Measurements from ENCODE around the gene RBM5.

The RBM5 gene

DNA sequence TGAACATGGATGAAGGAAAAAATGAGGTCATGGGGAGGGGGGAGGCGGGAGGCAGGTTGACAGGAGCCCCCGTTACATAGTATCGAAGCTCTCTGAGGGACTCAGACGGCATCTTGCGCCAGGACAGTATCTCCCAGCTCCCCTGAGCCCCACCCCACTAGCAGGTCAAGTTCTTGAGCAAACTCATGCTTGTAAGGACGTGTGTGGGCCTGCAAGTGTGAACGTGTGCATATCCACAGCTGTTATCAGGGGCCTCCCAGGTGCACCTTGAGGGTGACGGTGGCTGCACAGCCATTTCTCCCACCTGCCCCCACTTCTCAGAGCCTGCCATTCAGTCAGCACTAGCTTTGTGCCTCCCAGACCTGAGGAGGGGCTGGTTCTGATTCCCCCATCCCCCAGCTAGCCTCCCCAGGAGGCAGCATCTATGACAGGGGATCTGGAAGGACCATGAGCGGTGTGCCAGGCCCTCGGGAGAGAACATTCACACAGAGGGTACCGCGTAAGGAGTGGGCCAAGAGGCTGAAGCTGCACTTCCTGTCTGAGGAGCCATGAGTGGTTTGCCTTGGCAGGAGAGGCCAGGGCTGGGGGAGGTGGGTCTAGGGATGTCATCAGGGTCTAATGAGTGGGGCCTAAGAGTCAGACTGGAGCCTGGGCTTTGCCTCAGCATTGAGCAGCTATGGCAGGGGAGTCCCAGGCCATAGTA lies 69.3 kb downstream of the RBM5 start:
- TF ChIP-seq, protein P1, sequence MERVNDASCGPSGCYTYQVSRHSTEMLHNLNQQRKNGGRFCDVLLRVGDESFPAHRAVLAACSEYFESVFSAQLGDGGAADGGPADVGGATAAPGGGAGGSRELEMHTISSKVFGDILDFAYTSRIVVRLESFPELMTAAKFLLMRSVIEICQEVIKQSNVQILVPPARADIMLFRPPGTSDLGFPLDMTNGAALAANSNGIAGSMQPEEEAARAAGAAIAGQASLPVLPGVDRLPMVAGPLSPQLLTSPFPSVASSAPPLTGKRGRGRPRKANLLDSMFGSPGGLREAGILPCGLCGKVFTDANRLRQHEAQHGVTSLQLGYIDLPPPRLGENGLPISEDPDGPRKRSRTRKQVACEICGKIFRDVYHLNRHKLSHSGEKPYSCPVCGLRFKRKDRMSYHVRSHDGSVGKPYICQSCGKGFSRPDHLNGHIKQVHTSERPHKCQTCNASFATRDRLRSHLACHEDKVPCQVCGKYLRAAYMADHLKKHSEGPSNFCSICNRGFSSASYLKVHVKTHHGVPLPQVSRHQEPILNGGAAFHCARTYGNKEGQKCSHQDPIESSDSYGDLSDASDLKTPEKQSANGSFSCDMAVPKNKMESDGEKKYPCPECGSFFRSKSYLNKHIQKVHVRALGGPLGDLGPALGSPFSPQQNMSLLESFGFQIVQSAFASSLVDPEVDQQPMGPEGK (CRISPR knock-in tag; IDR thresholded peaks at IDR 0.05; ENCODE audit: borderline replicate concordance) = no peak
- TF ChIP-seq ZFP30 (CRISPR knock-in tag; IDR thresholded peaks at IDR 0.05) (no peak), ZNF8 (CRISPR knock-in tag; IDR thresholded peaks at IDR 0.05) (no peak)
- TF ChIP-seq, protein P2, sequence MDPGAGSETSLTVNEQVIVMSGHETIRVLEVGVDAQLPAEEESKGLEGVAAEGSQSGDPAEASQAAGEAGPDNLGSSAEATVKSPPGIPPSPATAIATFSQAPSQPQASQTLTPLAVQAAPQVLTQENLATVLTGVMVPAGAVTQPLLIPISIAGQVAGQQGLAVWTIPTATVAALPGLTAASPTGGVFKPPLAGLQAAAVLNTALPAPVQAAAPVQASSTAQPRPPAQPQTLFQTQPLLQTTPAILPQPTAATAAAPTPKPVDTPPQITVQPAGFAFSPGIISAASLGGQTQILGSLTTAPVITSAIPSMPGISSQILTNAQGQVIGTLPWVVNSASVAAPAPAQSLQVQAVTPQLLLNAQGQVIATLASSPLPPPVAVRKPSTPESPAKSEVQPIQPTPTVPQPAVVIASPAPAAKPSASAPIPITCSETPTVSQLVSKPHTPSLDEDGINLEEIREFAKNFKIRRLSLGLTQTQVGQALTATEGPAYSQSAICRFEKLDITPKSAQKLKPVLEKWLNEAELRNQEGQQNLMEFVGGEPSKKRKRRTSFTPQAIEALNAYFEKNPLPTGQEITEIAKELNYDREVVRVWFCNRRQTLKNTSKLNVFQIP (CRISPR knock-in tag; IDR thresholded peaks at IDR 0.05; ENCODE audit: borderline replicate concordance, low read depth) = no peak
- ATAC-seq = no peak; the same call in 2 of the 3 replicates

DNA sequence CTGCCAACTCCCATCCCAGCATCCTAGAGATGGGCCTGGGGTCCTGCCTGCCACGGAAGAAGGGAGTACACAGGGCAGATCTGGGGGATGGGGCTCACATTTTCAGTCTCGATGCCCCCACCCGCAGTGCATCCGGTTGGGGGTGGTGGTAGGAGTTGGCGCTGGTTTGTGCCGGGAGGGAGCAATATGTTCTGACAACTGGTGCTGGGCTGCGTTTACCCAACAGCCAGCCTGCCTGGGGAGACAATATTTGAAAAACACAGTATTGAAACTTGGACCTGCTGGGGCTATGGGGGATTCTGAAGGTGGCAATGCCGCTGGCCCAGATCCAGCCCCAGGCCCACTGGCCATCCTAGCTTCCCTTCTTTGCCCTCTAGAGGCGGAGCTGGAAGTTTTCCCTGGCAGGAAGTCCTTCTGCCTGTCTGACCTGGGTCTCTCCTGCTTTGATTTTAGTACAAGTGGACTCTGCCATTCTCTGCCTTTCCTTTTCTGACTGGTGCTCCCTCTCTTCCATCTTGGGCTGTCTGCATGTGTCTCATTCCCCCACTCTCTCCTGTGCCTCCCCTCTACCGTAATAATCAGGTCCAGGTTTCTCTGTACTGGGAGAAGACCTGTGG lies 69.9 kb downstream of the RBM5 start:
- no peak for TF ChIP-seq TOX (CRISPR knock-in tag; IDR thresholded peaks at IDR 0.05; ENCODE audit: borderline replicate concordance)
- no peak for TF ChIP-seq PPARA (CRISPR knock-in tag; IDR thresholded peaks at IDR 0.05; ENCODE audit: borderline replicate concordance)
- TF ChIP-seq, protein P1 (CRISPR knock-in tag; IDR thresholded peaks at IDR 0.05; ENCODE audit: borderline replicate concordance) = no peak
- no peak for TF ChIP-seq BACH2 (CRISPR knock-in tag; IDR thresholded peaks at IDR 0.05; ENCODE audit: borderline replicate concordance)
- TF ChIP-seq SNAI2 (CRISPR knock-in tag; IDR thresholded peaks at IDR 0.05) = no peak
- no peak for ATAC-seq

DNA sequence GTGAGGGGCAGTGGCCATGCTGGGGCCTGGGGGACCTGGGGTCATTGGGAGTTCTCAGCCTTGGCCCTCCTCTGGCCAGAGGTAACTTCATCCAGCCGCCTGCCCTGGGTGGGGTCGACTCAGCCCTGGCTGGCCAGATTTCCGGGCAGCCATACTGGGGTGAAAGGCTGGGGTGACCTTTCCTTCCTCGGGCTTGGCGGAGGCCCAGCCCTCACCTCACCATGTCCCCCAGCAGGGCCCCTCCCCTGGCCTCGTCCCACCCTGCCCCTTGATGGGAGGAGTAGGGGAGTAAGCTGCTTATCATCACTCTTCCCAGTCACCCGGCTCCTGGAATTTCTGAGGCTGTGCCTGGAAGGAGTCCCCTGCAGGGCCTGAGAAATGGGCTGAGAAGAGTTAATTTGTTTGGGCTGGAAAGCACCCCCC lies 71.9 kb downstream of the RBM5 start:
- ATAC-seq = no peak
- no peak for TF ChIP-seq BACH2 (CRISPR knock-in tag; IDR thresholded peaks at IDR 0.05; ENCODE audit: borderline replicate concordance)
- no peak for TF ChIP-seq ARNTL (CRISPR knock-in tag; IDR thresholded peaks at IDR 0.05; ENCODE audit: borderline replicate concordance, low read depth)
- TF ChIP-seq ZNF70 (CRISPR knock-in tag; IDR thresholded peaks at IDR 0.05) = no peak
- TF ChIP-seq ESRRG (CRISPR knock-in tag; IDR thresholded peaks at IDR 0.05) = no peak
- no peak for TF ChIP-seq OSR1 (CRISPR knock-in tag; IDR thresholded peaks at IDR 0.05)
- no peak for TF ChIP-seq ZNF565 (CRISPR knock-in tag; conservative IDR thresholded peaks at IDR 0.05; ENCODE audit: low read depth)
- TF ChIP-seq ZC3H10 (CRISPR knock-in tag; IDR thresholded peaks at IDR 0.05) = no peak
- no peak for TF ChIP-seq RARB (CRISPR knock-in tag; IDR thresholded peaks at IDR 0.05)
- TF ChIP-seq, protein P2 (CRISPR knock-in tag; IDR thresholded peaks at IDR 0.05; ENCODE audit: borderline replicate concordance, low read depth) = no peak
- no peak for TF ChIP-seq ISL1 (CRISPR knock-in tag; IDR thresholded peaks at IDR 0.05)
- TF ChIP-seq, protein P3, sequence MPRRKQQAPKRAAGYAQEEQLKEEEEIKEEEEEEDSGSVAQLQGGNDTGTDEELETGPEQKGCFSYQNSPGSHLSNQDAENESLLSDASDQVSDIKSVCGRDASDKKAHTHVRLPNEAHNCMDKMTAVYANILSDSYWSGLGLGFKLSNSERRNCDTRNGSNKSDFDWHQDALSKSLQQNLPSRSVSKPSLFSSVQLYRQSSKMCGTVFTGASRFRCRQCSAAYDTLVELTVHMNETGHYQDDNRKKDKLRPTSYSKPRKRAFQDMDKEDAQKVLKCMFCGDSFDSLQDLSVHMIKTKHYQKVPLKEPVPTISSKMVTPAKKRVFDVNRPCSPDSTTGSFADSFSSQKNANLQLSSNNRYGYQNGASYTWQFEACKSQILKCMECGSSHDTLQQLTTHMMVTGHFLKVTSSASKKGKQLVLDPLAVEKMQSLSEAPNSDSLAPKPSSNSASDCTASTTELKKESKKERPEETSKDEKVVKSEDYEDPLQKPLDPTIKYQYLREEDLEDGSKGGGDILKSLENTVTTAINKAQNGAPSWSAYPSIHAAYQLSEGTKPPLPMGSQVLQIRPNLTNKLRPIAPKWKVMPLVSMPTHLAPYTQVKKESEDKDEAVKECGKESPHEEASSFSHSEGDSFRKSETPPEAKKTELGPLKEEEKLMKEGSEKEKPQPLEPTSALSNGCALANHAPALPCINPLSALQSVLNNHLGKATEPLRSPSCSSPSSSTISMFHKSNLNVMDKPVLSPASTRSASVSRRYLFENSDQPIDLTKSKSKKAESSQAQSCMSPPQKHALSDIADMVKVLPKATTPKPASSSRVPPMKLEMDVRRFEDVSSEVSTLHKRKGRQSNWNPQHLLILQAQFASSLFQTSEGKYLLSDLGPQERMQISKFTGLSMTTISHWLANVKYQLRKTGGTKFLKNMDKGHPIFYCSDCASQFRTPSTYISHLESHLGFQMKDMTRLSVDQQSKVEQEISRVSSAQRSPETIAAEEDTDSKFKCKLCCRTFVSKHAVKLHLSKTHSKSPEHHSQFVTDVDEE (CRISPR knock-in tag; IDR thresholded peaks at IDR 0.05) = no peak
- no peak for TF ChIP-seq ZNF8 (CRISPR knock-in tag; IDR thresholded peaks at IDR 0.05)
- TF ChIP-seq, protein P4, sequence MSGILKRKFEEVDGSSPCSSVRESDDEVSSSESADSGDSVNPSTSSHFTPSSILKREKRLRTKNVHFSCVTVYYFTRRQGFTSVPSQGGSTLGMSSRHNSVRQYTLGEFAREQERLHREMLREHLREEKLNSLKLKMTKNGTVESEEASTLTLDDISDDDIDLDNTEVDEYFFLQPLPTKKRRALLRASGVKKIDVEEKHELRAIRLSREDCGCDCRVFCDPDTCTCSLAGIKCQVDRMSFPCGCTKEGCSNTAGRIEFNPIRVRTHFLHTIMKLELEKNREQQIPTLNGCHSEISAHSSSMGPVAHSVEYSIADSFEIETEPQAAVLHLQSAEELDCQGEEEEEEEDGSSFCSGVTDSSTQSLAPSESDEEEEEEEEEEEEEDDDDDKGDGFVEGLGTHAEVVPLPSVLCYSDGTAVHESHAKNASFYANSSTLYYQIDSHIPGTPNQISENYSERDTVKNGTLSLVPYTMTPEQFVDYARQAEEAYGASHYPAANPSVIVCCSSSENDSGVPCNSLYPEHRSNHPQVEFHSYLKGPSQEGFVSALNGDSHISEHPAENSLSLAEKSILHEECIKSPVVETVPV (CRISPR knock-in tag; IDR thresholded peaks at IDR 0.05) = no peak
- TF ChIP-seq, protein P5, sequence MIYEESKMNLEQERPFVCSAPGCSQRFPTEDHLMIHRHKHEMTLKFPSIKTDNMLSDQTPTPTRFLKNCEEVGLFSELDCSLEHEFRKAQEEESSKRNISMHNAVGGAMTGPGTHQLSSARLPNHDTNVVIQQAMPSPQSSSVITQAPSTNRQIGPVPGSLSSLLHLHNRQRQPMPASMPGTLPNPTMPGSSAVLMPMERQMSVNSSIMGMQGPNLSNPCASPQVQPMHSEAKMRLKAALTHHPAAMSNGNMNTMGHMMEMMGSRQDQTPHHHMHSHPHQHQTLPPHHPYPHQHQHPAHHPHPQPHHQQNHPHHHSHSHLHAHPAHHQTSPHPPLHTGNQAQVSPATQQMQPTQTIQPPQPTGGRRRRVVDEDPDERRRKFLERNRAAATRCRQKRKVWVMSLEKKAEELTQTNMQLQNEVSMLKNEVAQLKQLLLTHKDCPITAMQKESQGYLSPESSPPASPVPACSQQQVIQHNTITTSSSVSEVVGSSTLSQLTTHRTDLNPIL (CRISPR knock-in tag; IDR thresholded peaks at IDR 0.05; ENCODE audit: low read depth) = no peak
- TF ChIP-seq PPARA (CRISPR knock-in tag; IDR thresholded peaks at IDR 0.05; ENCODE audit: borderline replicate concordance) = no peak
- TF ChIP-seq TOX (CRISPR knock-in tag; IDR thresholded peaks at IDR 0.05; ENCODE audit: borderline replicate concordance) = no peak
- TF ChIP-seq ZFP3 (CRISPR knock-in tag; IDR thresholded peaks at IDR 0.05) = no peak
- TF ChIP-seq GLIS3 (CRISPR knock-in tag; IDR thresholded peaks at IDR 0.05) = no peak
- TF ChIP-seq CSDC2 (CRISPR knock-in tag; IDR thresholded peaks at IDR 0.05) = no peak

All from SK-N-SH treated with all-trans-retinoic acid at 6 μM for 48 hours (cell line).